ENCODE results near the gene DDTL.

DNA sequence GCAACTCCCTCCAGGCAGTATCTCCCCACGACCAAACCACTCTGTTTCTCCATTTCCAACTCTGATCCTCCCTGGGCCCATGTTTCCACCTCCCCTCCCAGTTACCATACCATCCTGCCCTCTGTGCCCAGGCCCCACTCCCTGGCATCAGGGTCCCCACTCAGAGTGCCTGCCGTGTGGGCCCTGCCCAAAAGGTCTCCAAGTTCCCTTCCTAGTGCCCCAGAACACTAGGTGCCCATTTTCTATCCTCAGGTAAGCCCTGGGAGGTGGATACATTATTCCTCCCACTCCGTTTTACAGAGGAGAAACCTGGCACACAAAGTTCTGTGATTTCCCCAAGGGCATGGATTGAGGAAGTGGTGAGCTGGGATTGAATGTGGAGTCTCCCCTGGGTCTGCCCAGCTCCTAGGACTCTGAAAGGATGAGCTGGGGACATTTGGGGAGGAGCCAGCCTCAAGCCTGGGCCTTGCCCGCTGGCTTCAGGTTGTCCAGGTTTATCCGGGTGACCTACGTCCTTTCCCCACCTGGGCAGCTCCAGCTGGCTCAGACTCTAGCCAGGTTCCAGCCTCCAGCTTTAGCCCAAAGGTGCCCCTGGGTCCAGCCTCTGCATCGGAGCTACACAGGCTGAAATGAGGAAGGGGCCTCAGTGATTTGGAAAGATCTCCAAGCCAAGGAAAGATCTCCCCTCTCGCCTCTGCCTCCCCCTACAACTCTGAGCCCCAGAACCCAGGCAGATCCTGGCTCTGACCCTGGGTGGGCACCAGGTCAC lies 40.7 kb downstream of the DDTL start:
- TF ChIP-seq, protein P1, sequence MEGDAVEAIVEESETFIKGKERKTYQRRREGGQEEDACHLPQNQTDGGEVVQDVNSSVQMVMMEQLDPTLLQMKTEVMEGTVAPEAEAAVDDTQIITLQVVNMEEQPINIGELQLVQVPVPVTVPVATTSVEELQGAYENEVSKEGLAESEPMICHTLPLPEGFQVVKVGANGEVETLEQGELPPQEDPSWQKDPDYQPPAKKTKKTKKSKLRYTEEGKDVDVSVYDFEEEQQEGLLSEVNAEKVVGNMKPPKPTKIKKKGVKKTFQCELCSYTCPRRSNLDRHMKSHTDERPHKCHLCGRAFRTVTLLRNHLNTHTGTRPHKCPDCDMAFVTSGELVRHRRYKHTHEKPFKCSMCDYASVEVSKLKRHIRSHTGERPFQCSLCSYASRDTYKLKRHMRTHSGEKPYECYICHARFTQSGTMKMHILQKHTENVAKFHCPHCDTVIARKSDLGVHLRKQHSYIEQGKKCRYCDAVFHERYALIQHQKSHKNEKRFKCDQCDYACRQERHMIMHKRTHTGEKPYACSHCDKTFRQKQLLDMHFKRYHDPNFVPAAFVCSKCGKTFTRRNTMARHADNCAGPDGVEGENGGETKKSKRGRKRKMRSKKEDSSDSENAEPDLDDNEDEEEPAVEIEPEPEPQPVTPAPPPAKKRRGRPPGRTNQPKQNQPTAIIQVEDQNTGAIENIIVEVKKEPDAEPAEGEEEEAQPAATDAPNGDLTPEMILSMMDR (IDR thresholded peaks at IDR 0.05; ENCODE audit: low read depth, low read length, missing input control): no peak
- no peak for TF ChIP-seq GABPA (IDR thresholded peaks at IDR 0.05 in 1 of 2, conservative IDR thresholded peaks at IDR 0.05 in 1 of 2)
- TF ChIP-seq, protein P2, sequence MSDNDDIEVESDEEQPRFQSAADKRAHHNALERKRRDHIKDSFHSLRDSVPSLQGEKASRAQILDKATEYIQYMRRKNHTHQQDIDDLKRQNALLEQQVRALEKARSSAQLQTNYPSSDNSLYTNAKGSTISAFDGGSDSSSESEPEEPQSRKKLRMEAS (IDR thresholded peaks at IDR 0.05): no peak

Measured in liver (tissue), 3 donors.